Activated CD4-positive, alpha-beta T cell treated with anti-CD3 and anti-CD28 coated beads, Interleukin-2, Interleukin-6, amounts not matched to agents 100 ng/mL and 50 ng/mL, durations not matched to agents 16 hours and 8 hours (primary cell): ENCODE measurements around the gene HINFP.

Source experiments
- DNase-seq: peaks from one replicate; pipeline ENCODE4 v3.0.0-alpha.2; 2020

Gene HINFP, protein sequence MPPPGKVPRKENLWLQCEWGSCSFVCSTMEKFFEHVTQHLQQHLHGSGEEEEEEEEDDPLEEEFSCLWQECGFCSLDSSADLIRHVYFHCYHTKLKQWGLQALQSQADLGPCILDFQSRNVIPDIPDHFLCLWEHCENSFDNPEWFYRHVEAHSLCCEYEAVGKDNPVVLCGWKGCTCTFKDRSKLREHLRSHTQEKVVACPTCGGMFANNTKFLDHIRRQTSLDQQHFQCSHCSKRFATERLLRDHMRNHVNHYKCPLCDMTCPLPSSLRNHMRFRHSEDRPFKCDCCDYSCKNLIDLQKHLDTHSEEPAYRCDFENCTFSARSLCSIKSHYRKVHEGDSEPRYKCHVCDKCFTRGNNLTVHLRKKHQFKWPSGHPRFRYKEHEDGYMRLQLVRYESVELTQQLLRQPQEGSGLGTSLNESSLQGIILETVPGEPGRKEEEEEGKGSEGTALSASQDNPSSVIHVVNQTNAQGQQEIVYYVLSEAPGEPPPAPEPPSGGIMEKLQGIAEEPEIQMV

DNA sequence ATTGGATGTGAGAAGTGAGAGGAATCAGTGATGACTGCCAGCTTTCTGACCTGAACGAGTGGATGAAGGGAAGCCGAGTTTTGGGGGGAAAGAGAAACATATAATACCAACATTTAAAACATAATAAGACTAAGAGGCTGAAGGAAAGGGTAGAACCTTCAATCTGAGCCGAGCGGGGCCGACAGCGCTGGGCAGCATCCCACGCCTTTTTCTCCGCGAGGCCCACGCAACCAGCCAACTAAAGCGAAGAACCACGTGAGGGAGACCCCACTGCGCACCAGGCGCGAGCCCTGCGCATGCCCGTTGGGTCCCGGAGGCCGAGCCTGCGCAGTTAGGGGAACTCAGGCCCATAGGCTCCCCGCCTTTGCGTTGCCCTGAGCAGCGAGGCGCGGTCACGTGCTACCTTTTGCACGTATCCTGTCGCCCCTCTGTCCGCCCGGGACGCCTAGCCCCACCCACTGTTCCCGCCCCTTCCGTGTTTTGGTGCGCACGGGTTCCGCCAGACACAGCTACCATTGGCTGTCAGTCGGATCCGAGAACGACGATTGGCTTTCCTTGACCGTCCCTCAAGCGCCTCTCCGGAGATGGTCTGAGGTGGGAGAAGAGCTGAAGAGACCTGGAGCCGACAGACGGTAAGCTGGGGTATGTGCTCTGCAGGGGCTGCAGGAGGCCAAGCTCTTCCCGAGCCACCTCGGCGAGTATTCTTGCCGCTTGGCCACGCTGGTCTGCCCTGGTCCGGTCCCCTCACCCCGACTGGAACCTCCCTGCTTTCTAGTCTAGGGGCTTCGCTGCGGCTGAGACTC lies at the start of gene HINFP:
Gene HINFP, plus strand, starts transcription at position 573 of the 803 bp plus-strand sequence. CDS start 5,365 bp downstream, outside the sequence.
- DNase-seq, result peak; percentile 100

DNA sequence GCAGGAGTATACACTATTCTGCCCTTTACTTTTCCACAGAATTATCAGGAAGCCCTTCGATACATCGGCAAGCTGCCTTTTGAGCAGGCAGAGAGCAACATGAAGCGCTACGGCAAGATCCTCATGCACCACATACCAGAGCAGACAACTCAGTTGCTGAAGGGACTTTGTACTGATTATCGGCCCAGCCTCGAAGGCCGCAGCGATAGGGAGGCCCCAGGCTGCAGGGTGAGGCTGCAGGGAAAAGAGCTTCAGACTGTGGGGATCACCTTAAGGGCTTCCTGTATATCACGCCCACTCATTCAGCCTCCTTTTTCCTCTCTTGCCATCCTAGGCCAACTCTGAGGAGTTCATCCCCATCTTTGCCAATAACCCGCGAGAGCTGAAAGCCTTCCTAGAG lies 43.5 kb upstream of the HINFP start:
- no peak for DNase-seq

DNA sequence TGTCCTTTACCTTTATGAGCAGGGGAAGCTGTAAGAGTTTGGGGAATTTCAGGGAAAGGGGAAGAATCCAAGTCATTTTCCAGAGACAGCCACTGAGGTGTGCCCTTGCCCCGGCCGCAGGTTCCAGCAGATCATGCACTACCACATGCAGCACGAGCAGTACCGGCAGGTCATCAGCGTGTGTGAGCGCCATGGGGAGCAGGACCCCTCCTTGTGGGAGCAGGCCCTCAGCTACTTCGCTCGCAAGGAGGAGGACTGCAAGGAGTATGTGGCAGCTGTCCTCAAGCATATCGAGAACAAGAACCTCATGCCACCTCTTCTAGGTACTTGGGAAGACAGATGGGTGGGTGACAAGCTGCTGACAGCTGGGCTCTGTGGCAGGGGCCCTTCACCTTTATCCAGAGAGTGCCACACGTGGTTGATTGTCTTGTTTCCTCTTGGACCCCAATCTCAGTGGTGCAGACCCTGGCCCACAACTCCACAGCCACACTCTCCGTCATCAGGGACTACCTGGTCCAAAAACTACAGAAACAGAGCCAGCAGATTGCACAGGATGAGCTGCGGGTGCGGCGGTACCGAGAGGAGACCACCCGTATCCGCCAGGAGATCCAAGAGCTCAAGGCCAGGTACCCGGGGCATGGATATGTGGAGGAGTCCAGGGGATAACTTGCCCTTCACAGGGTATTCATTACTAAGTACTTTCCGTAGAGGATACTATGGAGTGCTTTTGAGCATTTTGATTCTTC lies 42.5 kb upstream of the HINFP start:
- DNase-seq, result no peak

DNA sequence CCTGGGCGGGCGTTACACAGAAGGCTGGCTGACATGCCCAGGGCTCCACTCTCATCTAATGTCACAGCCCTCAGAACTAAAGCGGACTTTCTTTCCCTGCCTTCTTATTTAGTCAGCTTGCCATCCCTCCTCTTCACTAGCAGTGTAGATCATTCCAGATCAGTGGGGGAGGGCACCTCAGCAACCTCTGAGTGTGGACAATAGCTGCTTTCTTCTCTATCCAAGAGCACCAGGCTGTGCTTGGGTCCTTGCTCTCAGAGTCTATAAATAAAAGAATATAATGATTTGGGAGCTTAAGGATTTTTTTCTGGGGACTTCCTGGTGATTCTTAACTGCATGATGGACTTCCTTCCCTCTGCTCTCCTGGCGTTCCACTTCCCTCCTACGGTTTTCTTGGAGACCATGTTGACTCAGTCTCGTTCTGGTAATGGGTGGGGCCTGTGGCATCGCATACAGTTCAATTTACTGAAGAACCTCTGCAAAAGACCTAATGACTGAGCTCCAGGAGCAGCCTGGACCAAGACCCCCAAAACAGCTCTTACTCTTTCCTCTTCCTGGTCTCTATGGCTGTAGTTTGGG lies 39.6 kb upstream of the HINFP start:
- no peak for DNase-seq

DNA sequence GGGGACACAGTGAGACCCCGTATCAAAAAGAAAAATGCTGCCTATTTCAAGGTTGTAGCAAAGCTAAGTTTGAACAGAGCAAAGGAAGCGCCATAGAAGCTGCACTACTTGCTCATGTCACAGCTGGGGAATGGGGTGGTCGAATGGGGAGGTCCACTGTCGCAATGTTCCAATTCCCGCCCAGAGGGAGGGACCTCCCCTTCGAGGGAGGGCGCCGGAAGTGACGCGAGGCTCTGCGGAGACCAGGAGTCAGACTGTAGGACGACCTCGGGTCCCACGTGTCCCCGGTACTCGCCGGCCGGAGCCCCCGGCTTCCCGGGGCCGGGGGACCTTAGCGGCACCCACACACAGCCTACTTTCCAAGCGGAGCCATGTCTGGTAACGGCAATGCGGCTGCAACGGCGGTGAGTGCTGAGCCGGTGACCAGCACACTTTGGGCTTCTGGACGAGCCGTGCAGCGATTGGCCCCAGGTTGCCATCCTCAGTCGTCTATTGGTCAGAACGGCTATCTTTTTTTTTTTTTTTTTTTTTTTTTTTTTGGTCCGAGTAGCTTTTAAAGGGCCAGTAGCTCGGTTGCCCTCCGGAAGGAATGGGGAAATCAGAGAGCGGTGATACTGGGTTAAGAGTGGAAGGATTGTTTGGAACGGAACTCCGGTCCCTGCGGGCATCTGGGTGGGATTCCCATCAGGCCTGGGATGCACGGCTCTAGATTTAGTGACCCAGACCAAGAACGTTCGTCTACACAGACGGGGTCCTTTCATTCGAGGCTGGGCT lies 36.5 kb upstream of the HINFP start, which contains the start of gene HMBS:
Gene HMBS, plus strand, starts transcription at position 219 of the 774 bp plus-strand sequence. Its CDS starts 153 bp downstream, at position 372.
- DNase-seq, result peak; percentile 95

DNA sequence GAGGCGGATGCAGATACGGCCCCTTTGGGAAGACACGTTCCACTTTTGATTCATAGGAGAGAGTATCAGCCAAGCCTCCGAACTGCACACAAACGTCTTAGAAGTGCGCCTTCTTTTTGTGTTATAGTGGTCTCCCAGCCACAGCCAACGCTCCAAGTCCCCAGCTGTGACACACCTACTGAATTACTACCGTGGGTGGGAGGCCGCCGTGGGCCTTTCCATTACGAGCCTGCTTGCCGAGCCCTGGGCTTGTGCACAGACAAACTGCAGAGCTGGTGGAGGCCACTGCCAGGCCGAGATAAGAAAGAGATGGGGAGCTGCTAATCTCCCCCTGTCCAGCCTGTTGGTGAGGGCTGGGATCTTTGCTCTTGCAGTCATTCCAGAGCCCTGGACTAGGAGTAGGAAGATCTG lies 35.9 kb upstream of the HINFP start:
- no peak for DNase-seq

DNA sequence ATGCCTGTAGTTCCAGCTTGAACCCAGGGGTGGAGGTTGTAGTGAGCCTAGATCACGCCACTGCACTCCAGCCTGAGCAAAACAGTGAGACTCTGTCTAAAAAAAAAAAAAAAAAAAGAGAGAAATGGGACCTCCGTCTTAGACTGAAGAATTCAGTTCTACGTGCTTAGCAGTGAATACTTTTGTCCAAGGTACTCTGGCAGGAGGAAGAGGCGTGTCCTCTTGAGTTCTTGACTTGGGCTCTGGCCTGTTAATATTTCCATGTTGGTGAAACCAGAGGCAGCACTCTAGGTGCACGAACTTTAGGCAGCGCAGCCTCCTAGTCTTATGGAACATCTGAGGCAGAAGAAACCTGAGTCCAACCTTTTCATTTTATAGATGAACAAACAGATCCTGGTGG lies 34.3 kb upstream of the HINFP start:
- DNase-seq, result no peak

DNA sequence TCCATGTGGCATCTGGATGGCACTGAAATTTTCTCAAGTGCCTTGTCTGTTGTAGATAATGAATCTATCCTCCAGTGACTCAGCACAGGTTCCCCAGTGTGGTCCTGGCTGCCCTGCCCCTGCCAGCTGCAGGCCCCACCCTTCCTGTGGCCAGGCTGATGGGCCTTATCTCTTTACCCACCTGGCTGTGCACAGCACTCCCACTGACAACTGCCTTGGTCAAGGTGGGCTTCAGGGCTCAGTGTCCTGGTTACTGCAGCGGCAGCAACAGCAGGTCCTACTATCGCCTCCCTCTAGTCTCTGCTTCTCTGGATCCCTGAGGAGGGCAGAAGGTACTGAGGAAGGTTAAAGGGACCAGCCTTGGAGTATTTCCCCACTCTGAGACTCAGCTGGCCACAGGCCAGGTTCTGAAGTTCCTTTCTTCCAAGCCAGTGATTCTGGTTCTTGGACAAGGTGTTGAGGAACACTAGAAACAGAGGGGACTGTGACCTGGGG lies 33.6 kb upstream of the HINFP start:
- DNase-seq, result no peak

DNA sequence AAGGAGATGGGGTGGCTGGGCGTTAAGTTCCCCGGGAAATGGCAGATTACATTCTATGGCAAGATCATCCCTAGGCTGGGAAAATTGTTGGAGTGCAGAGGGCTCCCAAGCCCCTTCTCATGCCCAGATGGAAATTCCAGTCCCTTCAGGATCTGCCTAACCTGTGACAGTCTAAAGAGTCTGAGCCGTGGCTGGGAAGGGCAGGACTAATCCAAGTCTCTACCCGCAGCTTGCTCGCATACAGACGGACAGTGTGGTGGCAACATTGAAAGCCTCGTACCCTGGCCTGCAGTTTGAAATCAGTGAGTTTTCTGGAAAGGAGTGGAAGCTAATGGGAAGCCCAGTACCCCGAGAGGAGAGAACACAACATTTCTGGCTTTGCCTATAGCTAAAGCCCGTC lies 33.0 kb upstream of the HINFP start:
- DNase-seq, result no peak

DNA sequence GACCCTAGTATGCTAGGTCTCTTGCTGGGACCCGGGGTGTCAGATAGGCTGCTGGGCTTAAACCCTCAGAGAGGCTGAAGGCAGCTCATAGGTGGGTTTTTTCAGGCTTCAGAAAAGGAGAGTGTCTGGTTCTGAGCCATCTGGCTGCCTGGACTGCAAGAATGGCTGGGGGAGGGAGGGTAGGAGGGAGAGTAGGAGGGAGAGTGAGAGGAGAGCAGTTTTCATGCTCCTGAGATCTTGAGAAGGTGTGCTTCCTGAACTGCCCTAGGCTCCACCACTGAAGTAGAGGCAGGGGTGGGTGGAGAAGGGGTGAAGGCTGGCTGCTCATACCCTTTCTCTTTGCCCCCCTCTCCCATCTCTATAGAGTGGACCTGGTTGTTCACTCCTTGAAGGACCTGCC lies 32.1 kb upstream of the HINFP start:
- no peak for DNase-seq

DNA sequence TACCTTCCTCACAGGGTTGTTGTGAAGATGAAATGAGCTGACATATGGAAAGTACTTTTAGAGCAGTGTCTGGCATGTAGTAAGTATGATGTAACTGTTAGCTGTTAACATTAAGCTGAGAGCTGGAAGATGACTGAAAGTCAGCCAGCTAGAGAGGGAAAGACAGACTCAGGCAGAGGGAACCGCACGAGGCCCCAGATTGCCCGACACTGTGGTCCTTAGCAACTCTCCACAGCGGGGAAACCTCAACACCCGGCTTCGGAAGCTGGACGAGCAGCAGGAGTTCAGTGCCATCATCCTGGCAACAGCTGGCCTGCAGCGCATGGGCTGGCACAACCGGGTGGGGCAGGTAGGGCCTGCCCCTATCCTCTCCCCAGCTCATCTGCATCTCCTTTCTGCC lies 30.2 kb upstream of the HINFP start:
- no peak for DNase-seq

DNA sequence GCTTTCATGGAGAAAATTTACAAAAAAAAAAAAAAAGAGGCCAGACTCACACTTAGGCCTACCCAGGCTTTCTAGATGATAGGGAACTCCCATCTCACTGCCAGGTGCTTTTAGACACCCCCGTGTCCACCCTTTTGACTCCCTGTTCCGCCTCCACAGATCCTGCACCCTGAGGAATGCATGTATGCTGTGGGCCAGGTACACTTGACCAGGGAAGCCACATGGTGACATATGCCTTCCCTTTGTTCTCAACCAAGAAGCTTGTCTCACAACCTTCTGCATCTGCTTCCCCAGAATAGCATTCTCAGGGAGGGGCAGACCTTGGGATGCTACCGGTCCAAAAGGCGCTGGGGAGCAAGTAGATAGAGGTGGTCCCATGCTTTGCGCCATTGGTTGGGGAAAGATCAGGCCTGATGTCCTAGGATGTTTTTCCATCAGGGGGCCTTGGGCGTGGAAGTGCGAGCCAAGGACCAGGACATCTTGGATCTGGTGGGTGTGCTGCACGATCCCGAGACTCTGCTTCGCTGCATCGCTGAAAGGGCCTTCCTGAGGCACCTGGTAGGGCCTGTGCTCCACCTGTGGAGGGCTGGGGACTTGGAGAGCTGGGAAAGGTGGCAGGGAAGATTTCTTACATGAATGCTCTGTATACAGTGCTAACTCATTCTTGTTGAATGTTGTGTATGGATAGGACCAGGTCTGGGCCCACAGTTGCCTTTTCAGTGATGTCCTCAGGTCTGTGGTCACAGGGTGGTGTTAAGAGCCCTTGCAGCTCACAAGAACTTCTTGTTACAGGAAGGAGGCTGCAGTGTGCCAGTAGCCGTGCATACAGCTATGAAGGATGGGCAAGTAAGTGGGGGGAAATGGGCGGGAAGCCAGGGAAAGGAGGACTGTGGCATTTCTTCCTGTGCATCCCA lies 29.2 kb upstream of the HINFP start:
- DNase-seq, result no peak

DNA sequence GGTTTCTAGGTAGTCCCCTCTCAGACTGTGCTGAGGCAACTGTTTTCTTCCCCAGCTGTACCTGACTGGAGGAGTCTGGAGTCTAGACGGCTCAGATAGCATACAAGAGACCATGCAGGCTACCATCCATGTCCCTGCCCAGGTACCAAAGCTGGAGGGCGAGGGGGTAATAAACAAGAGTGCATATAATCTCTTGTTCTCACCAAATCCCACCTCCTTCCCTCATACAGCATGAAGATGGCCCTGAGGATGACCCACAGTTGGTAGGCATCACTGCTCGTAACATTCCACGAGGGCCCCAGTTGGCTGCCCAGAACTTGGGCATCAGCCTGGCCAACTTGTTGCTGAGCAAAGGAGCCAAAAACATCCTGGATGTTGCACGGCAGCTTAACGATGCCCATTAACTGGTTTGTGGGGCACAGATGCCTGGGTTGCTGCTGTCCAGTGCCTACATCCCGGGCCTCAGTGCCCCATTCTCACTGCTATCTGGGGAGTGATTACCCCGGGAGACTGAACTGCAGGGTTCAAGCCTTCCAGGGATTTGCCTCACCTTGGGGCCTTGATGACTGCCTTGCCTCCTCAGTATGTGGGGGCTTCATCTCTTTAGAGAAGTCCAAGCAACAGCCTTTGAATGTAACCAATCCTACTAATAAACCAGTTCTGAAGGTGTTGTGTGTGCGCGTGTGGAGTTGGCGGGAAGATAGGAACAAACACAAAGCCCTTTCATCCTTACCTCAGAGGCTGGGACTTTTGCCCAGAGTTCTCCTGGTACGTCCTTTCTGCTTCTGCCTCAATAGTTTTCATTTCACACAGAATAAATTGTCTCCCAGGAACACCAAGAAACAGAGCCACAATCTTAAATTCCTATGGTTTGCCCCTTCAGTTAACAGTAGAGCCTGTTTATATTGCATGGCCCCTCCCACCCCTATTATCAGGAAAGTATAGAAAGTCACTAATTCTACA lies 28.2 kb upstream of the HINFP start:
- no peak for DNase-seq

DNA sequence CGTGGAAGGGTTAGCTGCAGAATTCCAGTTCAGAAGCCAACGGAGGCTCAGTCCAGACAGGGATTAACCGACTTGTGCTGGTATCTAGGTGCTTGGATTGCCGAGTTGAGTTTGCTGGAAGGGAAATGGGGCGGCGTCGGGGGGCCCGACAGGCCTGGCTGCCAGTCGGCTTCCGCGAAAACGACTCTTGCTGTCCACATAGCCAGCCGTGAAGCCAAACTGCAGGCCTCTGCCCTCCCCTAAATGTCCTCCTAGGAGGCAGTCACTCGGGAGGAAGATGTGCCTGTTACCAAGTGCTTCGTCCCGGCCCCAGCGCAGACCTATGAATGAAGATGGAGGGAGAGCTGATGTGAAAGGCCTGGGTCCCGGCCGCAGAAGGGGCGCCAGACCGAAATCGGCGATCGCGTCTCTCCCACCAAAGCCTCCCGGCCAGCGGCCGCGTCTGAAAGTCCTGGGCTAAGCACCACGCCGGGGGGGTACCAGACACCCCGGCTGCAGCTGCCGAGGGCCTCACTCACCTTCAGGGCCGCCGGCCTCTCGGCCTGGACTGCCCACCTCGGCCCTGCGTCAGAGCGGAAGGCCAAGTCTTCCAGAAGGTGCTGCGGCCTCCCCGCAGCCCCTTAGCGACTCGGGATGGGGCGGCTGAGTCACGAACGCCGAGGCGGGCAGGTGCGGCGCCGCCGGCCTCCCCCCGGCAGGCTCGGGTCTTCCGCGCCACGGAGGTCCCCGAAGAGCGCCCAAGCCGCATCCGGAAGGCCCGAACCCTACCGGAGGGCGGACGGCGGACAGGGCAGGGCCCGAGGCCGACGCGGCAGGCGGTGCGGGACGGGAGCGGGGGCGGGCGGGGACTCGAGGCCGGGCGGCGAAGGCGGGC lies 27.2 kb upstream of the HINFP start:
- DNase-seq, result peak; percentile 60

DNA sequence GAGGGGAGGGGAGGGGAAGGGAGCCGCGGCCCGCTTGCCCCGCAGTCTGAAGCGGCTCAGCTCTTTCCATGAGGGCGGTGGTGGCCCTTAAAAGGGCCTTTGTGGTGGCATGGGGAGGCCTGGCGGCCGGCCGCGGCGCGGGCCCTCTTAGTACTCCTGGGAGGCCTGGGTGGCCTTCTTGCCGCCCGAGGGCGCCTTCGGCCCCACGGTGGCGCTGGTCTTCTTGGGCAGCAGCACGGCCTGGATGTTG lies 26.6 kb upstream of the HINFP start:
- peak; percentile 76 for DNase-seq

DNA sequence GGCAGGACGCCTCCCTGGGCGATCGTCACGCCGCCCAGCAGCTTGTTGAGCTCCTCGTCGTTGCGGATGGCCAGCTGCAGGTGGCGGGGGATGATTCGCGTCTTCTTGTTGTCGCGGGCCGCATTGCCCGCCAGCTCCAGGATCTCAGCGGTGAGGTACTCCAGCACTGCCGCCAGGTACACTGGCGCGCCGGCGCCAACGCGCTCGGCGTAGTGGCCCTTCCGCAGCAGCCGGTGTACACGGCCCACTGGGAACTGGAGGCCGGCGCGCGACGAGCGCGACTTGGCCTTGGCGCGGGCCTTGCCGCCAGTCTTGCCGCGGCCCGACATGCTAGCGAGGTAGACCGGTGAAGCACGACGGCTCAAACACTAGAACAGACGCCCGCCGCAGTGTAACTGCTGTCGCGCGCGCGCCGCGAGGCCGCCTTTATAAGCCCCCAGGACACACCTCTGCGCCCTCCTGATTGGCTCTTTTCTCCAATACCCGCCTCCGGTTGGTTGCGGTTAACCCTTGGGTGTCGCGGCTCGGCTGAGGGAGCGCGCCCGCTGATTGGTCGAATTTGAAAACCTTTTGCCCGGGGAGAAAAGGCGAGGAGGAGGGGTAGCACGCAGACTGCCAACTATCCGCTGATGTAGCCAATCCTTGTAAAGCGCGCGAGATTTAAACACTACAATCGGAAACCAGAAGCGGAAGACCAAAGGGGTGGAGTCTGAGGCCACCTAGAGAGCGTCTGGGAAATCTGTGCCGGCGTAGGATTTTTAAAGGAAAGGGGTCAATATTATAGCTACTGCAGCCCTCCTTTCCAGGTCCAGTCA lies 26.1 kb upstream of the HINFP start:
- peak; percentile 100 for DNase-seq

DNA sequence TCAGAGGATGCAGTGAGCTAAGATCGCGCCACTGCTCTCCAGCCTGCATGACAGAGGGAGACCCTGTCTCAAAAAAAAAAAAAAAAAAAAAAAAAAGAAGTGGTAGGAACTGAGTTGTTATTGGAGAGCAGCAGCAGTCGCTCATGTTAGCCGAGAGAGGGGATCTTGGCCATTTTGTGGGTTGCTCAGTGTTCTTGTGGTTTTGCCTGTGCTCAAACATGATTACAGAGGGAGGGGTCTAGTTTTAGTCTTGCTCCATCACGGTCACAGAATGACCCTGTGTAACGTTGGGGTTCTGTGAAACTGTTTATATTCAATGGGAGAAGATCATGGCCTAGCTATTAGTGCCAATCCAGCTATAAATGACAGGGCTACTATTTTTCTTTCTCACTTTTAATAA lies 21.7 kb upstream of the HINFP start:
- DNase-seq, result no peak
